GM12892 (cell line): ENCODE results near the gene RNF225.

Experiments
- POLR2A ChIP-seq: IDR thresholded peaks from 2 replicates; pipeline ENCODE4 v1.6.1; 2011; ENCODE audit warnings: low read depth, low read length, control low read depth
- POLR2AphosphoS5 ChIP-seq: IDR thresholded peaks from 2 replicates; pipeline ENCODE4 v1.6.1; 2011; ENCODE audit warnings: low read depth, low read length, control low read depth
- TAF1 ChIP-seq: IDR thresholded peaks from 2 replicates; pipeline ENCODE4 v1.6.1; 2011; ENCODE audit warnings: low read depth, mild to moderate bottlenecking, control low read depth, low read length, borderline replicate concordance

DNA sequence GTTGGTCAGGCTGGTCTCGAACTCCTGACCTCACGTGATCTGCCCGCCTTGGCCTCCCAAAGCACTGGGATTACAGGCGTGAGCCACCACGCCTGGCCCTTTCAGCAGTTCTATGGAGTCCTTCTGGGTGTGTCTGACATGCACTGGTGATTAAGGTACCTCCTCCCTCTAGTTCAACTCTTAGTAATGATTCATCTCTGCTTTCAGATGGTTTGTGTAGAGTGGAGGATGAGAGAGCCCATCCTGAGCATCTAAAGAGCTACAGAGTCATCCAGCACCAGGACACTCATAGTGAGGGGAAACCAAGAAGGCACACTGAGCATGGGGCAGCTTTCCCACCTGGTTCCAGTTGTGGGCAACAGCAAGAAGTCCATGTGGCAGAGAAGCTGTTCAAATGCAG, 21.1 kb downstream of the RNF225 start:
- TF ChIP-seq POLR2A (no peak), POLR2AphosphoS5 (no peak), TAF1 (no peak)
